ENCODE results near the gene NOL9. TPM values are rescaled to one million over a fixed set of nuclear protein-coding genes. Genes with fewer than 3 reads are reported as not detected.

NOL9 gene
- total RNA-seq, 1 donor from 2014 or later, result 49.5 TPM

- TF ChIP-seq CTCF (IDR thresholded peaks at IDR 0.05; ENCODE audit: unreplicated experiment), result no peak
- no peak for DNase-seq (ENCODE audit: low spot score, unreplicated experiment)
- H3K36me3 Mint-ChIP-seq (ENCODE audit: insufficient read depth), result no peaks in the 10 kb centered on the region
- peaks cover 5% of the 10 kb centered on the region for H3K4me1 Mint-ChIP-seq (ENCODE audit: low read depth)
- no peak overlapping the region for H3K4me3 Mint-ChIP-seq (ENCODE audit: low read depth)
- H3K27me3 Mint-ChIP-seq, result peaks cover 40% of the 10 kb centered on the region
- H3K27ac Mint-ChIP-seq, result no peak overlapping the region
- H3K9me3 Mint-ChIP-seq (ENCODE audit: low read depth), result no peaks in the 10 kb centered on the region
Measured at GRCh38 chr1:6502000-6502891, 52.1 kb downstream of the NOL9 start.

- Mint-ChIP-seq H3K27me3 (peaks cover 38% of the 10 kb centered on the region), H3K27ac (no peak overlapping the region), H3K9me3 (ENCODE audit: low read depth) (no peaks in the 10 kb centered on the region), H3K4me3 (ENCODE audit: low read depth) (no peak overlapping the region), H3K36me3 (ENCODE audit: insufficient read depth) (no peaks in the 10 kb centered on the region), H3K4me1 (ENCODE audit: low read depth) (peaks cover 7% of the 10 kb centered on the region)
- TF ChIP-seq CTCF (IDR thresholded peaks at IDR 0.05; ENCODE audit: unreplicated experiment), result no peak
- no peak for DNase-seq (ENCODE audit: low spot score, unreplicated experiment)
Measured at GRCh38 chr1:6501279-6501813, 53.0 kb downstream of the NOL9 start.

GRCh38 chr1:6500544-6501278 lies 53.6 kb downstream of the NOL9 start:
- no peak for DNase-seq (ENCODE audit: low spot score, unreplicated experiment)
- peaks cover 43% of the 10 kb centered on the region for H3K27me3 Mint-ChIP-seq
- no peaks in the 10 kb centered on the region for H3K9me3 Mint-ChIP-seq (ENCODE audit: low read depth)
- peaks cover 7% of the 10 kb centered on the region for H3K4me1 Mint-ChIP-seq (ENCODE audit: low read depth)
- no peak overlapping the region for H3K27ac Mint-ChIP-seq
- no peaks in the 10 kb centered on the region for H3K36me3 Mint-ChIP-seq (ENCODE audit: insufficient read depth)
- H3K4me3 Mint-ChIP-seq (ENCODE audit: low read depth), result no peak overlapping the region
- TF ChIP-seq CTCF (IDR thresholded peaks at IDR 0.05; ENCODE audit: unreplicated experiment), result no peak

- TF ChIP-seq CTCF (IDR thresholded peaks at IDR 0.05; ENCODE audit: unreplicated experiment), result no peak
- peaks cover 7% of the 10 kb centered on the region for H3K4me1 Mint-ChIP-seq (ENCODE audit: low read depth)
- peaks cover 44% of the 10 kb centered on the region for H3K27me3 Mint-ChIP-seq
- no peak for DNase-seq (ENCODE audit: low spot score, unreplicated experiment)
- no peaks in the 10 kb centered on the region for H3K36me3 Mint-ChIP-seq (ENCODE audit: insufficient read depth)
- no peak overlapping the region for H3K27ac Mint-ChIP-seq
- H3K4me3 Mint-ChIP-seq (ENCODE audit: low read depth), result peak overlapping the region; percentile 12
- H3K9me3 Mint-ChIP-seq (ENCODE audit: low read depth), result no peaks in the 10 kb centered on the region
Measured at GRCh38 chr1:6499296-6499695, 55.0 kb downstream of the NOL9 start.

GRCh38 chr1:6498576-6499111 lies 55.7 kb downstream of the NOL9 start:
- H3K4me3 Mint-ChIP-seq (ENCODE audit: low read depth), result peak overlapping the region; percentile 37
- no peaks in the 10 kb centered on the region for H3K36me3 Mint-ChIP-seq (ENCODE audit: insufficient read depth)
- DNase-seq (ENCODE audit: low spot score, unreplicated experiment), result no peak
- peaks cover 44% of the 10 kb centered on the region for H3K27me3 Mint-ChIP-seq
- no peak overlapping the region for H3K27ac Mint-ChIP-seq
- no peaks in the 10 kb centered on the region for H3K9me3 Mint-ChIP-seq (ENCODE audit: low read depth)
- peaks cover 7% of the 10 kb centered on the region for H3K4me1 Mint-ChIP-seq (ENCODE audit: low read depth)
- TF ChIP-seq CTCF (IDR thresholded peaks at IDR 0.05; ENCODE audit: unreplicated experiment), result no peak
